ENCODE data around the gene SLCO4A1.

Gene SLCO4A1

DNA sequence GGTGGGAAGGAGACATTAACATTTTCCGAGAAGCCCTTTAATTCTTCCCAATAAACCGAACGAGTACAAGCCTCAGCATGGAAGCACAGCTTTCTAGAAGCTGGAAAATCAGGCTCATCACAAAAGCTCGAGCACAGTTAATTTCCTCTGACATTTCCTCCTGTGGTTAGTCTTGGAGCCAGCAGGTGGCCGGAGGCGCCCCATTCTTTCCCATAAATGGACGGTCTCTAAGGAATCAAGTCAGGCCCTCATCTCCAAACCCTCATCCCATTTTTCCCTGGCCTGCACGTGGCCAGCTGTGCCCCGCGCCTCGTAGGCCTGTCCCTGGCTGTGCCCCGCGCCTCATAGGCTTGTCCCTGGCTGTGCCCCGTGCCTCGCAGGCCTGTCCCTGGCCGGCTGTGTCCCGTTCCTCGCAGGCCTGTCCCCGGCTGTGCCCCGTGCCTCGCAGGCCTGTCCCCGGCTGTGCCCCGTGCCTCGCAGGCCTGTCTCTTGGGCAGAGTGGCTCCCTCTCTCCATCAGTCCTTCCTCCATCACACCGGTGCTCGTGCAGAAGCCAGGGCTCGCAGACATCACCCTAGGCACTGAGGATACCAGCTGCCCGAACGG, 46.7 kb downstream of the SLCO4A1 start:
- no peak for DNase-seq

DNA sequence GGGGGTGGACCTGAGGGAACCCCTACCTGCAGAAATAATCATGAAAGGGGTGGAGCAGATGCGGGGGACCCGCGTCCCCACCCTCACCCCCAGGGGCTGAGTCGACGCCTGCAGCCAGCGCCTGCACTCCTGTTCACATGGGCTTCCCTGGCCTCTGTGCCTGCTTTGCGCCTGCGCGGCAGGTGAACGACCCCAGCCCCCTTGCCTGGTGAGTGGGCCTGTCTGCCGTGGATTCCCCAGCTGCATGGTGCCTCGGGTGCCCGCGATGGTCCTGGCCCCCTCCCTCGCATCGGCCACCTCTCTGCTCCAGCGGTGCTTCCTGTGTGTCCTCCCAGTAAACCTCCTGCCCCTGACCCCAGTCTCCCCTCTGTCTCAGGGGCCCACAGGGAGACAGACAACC, 47.6 kb downstream of the SLCO4A1 start:
- no peak for DNase-seq

DNA sequence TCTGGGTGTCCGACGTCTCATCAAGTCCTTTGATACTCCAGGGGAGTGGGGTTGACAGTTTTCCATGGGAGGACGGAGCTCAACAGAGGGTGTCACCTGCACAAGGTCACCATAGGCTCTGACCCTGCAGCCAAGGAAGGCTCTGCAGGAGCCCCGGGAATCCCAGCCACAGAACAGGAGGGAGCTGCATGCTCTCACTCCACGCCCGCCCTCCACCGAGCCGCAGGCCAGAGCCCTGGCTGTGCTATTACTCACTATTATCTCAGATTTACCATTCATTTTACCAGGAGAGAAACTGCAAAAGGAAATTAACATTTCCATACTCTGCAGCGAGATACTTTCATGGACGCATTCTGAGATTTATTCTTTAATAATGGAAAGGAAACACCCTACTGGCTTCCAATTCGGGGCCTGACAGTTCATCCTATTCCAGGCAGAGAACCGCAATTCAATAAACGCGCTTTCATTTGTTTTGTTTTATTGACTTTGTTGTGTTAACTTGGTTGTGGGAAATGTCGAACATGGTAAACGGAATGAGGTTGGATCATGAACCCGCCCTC, 48.0 kb downstream of the SLCO4A1 start:
- DNase-seq, result no peak

DNA sequence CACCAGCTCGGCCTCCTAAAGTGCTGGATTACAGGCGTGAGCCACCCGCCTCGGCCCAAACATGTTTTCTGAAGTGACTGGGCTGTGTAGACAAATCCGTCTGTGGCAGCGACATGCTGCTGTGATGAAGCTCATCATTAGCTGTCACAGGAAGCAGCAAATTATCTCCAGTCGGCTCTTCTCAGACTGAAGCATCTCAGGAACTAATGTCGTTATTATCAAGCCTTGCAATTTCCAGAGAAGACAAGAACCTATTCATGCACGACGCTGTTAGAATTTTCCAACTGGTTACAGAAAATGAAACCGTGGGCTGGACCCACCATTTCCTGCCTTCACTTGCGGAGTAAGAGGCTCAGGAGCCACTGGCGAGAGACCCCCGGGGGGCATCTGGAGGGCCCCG, 49.2 kb downstream of the SLCO4A1 start:
- DNase-seq, result no peak

DNA sequence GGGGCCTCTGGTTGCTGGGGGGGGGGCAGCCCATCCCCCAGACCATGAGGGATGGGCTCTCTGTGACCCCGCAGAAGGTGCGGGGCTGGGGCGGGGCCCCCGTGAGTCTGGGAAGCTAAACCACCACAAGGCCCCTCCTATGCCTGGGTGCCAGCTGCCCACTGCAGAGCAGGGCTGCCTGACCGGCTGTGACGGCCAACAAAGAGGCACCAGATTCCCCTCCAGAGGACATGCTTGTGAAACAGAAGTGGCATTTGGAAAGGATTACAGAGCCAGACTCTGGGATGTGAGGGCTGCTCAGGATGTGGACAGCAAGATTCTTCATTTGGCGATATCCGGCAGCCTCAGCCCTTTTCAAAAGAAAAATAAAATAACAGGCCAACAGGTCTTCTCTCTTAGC, 49.9 kb downstream of the SLCO4A1 start:
- no peak for DNase-seq

DNA sequence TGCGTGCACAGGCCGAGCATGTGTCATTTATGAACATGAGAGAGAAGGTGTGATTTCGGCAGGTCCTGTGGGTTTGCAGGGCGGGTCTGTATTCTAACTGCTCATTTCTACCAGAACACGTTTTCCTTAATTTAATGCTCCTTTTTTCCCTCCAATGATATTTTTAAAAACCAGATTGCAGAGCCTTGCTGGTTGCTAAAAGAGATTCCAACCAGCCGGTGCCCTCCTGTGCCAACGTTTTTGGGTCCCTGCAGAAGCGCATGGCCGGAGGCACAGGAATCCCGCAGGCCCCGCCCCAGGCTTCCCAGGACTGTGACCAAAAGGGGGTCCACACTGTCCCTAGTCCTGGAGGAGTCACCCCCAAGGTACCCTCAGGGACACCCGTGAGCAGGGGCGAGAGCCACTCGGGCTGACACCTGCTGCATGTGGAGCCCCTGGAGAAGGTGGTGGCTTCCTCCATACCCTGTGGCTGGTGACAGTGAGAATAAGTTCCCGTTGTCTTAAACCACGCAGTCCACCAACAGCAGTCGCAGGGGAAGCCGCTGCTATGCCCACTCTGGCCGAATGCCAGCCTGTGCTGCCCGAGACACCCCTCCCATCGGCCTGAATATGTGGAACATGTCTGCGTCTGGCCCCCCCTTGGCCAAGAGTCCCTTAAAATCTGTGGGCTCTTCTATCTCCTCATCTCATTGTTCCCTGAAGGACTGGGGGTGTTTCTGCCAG, 50.7 kb downstream of the SLCO4A1 start:
- DNase-seq, result no peak

DNA sequence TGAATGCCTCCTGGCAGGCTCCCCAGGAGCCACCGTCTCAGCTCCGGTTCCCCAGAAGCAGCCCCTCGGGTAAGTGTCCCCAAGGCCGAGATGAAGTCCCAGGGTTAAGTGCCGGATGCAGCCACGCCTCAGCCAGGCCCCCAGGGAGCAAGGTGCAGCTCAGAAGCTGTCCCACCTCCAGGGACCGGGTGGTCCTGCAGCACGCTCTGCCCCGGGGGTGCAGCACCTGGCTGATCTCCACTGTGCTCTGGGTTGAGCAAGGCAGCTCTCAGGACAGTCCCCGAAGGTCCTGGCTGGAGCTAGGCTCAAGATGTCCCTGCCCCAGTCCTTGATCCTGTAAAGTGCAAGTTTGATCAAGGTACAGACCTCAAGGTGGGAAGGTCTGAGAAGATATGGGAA, 51.2 kb downstream of the SLCO4A1 start:
- DNase-seq, result no peak

DNA sequence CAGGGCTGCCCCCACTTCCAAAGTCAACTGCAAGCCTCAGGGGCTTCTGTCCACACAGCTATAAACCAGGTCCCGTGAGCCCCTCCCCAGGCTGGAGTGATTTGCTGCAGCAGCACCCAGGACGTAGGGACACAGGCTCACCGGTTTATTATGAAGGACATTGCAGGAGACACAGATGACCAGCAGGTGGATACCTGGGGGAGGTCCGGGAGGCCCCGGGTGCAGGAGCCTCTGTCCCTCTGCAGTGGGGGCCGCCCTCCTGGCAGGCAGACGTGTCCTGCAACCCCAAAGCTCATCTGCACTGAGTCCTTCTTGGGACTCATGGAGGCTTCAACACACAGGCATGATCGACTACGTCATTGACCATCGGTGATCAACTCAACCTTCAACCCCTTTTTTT, 51.8 kb downstream of the SLCO4A1 start:
- no peak for DNase-seq

DNA sequence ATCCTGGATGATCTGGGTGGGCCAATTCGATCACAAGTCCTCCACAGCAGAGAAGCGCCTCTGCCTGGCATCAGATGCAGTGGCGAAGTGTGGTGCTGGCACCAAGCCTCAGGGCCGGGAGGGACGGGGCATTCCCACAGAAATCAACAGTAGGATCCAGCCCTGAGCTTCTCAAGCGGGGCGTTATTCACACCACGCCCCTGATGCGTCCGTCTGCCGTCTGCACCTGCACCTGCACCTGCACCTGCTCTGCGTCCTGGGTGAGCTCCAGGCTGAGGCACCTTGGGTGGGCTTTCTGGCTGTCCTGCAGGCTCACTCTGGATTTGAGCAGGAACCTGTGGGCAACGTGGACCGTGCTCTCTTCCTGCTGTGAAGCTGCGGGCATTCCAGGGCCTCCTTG, 52.6 kb downstream of the SLCO4A1 start:
- no peak for DNase-seq

DNA sequence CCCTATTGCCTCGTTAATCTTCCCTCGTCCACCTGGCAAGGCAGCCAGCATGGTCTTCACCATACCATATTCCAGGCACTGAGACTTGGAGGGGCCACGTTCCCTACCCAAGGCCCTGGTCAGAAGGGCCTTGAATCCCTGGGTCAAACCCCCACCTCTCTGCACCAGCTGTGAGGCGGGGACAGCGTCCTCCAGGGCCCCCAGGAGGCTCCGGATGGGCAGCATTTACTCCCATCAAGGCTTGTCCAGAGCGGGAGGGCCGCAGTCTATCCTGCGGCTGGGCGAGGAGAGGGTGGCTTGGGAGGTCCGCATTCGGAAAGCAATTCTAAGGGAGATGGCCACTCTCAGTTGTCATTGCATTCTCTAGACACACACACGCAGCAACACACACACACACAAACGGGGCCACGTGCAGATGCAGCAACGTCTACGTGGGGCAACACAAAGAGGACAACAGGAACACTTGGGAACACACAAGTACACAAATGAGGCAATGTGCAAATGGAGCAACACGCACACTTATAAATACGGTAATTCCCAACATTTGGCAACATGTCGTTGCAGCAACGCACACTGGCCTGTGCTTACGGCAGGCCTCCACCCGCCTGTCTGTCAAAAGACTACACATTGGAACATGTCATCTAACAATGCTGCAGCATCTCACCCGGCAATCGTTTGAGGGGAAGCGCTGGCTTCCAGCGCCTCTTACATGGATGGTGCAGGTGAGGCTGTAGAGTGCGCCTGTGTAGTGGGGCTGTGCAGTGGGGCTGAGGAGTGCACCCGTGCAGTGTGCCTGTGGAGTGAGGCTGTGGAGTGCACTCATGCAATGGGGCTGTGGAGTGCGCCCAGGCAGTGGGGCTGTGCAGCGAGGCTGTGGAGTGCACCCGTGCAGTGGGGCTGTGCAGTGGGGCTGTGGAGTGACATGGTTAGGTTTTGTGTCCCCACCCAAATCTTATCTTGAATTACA, 53.4 kb downstream of the SLCO4A1 start:
- DNase-seq, result no peak

DNA sequence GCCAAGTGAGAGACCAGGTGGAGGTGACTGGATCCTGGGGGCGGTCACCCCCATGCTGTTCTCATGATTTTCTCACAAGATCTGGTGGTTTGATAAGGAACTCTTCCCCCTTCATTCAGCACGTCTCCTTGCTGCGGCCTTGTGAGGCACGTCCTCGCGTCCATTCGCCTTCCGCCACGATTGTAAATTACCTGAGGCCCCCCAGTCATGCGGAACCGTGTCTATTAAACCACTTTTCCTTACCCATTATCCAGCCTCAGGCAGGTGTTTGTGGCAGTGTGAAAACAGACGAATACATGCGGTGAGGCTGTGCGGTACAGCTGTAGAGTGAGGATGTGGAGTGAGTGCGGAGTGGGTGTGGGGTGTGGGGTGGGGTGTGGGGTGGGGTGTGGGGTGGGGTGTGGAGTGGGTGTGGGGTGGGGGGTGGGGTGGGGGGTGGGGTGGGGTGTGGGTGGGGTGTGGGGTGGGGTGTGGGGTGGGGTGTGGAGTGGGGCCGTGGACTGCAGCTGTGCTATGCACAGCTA, 54.2 kb downstream of the SLCO4A1 start:
- no peak for DNase-seq

DNA sequence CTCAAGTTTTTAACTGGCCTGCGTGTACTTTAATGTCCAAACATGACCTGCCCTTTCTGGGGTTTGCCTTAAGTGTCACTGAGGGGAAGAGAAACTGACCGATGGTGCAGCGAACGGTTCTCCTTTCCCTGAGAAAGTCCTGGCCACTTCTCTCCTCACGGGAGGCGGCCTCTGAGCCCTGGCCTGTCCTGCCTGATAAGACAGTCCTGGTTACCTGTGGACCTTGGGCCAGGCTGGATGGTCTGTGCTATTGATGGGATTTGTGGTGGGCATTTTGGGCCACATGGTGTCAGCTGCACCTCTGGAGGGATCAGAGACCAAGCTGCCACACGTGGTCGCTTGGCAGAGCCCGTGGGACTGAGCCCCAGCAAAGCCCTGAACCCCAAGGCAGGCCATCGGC, 54.7 kb downstream of the SLCO4A1 start:
- no peak for DNase-seq

DNA sequence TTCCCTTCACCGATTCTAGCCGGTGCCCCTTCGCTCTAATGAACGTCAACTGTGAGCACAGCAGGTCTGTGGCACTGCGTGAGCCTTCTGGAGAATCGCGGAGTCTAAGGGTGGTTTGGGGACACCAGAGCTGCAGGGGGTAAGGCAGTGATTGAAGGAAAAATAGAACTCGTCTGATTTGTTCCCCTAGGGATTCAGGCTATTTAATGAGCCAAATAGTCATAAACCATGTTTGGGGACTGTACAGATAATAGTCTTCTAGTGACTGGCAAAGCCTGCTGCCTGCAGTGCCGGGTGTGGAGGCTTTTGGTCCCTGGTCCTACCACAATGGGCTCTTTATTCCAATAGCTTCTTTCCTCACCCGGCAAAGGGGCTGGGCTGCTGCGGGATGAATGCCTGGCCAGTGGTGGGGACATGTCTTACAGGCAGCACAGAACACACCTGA, 55.2 kb downstream of the SLCO4A1 start:
- no peak for DNase-seq

DNA sequence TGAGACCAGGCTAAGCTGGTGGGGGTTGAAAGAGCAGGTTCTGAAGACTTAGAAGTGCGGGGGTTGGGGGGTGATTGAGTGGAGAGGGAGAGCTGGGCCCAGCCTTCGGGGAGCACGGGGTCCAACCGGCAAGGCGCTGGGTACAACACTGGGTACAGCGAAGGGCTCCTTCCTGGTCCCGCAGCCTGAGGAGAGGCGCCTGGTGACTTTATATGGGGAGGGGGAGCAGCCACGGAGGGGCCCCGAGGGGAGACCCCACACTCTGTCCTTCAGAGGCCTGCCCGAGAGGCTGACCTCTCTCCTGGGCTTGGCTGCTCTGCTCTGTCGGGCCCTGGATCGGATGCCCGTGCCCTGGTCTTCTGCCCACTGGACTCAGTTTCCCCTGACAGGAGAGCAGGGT, 55.9 kb downstream of the SLCO4A1 start:
- DNase-seq, result no peak

DNA sequence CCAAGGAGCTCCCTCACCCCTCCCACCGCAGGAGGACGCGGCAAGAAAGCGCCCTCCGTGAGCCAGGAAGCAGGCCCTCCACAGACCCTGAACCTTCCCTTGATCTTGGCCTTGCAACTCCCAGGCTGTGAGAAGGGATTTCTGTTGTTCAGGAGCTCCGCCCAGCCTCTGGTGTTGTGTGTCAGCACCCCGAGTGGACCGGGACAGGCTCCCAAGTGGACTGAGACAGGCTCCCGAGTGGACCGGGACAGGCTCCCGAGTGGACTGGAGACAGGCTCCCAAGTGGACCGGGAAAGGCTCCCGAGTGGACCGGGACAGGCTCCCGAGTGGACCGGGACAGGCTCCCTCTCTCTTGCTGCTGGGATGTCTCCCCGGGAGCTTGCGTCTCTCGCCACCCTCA, 57.0 kb downstream of the SLCO4A1 start:
- DNase-seq, result no peak

DNA sequence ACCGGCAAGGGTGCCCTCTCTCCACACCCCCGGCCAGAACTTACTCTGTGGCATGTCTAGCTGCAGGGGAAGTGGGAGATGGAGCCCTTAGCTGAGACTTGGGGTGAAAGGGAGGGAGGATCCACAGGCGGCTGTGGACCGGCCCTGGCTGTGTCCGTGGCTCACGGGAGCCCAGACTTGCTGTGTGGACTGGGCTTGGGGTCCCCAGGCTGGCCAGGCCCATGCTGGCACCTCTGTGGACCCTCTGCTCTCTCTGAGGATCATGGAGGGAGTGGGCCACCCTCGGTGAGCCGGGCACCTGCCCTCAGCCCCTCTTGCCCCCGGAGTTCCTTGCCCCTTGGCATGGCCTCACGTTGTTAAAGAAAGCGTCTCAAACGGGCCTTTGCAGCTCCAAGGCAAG, 57.4 kb downstream of the SLCO4A1 start:
- no peak for DNase-seq

DNA sequence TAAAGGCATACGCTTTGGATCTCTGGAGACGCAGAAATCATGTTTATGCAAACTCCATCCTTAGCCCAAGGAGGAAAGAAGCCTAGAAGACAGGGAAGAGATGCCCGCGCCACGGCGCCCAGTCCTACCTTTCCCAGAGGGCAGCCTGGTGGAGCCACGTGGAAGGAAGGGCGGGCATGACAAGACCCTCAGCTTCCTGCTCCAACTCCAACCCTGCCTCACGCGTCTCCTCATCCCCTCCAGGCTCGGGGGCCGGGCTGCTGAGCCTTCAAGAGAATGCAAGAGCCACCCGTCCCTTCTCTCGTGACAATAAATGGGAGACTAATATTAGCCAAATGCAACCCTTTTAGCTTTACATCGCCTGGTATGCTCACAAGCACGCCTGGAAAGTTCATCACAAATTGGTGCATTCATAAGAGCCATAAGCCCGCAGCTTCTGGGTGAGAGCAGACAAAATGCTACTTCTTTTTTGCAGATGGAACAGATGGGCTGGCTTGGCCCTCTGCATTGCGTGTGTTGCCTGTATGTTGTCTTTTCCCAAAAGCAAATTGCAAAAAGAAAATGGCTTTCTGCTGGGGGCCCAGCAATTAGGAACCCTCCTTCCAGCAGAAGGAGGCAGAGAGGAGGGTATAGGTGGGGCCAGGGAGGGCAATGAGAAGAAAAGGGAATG, 58.1 kb downstream of the SLCO4A1 start:
- no peak for DNase-seq

DNA sequence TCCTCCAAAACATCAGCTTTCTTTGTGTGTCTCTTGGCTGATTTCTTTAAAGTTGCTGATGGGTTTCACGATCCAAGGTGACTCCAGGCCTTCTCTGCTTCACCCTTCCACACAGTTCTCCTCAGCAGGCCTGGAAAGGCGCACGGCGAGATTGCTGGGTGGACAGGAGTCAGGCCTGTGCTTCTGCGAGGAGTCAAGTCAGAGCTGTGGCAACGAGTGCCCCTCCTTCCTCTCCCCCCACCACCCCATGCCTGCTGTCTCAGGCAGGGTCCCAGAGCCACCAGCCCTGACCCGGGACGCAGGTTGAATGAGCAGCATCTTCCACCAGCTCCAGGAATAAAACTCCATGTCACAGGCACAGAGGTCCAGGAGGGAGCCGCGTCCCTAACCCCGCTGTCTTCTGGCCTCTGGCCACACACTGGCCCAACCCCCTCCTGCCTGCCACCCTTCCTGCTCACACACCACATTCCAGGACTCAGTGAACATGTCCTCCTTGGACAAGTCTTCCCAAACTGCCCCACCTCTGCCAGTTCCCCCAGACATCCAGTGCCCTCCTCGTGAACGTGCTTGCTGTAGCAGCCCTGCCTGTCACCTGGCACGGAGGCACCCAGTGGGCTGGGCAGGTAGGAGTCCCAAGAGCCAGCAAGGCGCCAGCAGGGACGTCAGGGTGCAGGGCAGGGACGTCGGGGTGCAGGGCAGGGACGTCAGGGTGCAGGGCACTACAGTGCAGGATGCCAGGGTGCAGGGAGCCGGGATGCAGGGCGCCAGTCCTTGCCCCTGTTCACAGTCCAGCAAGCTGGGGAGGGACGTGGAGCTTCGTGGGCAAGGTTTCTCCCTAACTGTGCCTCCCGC, 59.1 kb downstream of the SLCO4A1 start:
- DNase-seq, result no peak

DNA sequence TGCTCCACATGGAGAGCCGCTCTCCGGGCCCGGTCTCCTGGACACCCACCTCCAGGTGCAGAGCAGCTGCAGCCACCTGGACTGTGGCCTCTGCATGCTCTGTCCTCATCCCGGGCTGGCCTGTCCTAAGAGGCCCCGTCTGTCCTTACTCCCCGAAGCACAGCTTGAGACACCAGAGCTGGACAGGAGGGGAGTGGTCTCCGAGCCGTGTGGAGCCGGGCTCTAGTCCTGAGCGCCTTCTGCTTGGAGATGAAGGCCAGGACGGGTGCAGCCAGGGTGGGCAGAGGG, 59.7 kb downstream of the SLCO4A1 start:
- DNase-seq, result no peak

DNA sequence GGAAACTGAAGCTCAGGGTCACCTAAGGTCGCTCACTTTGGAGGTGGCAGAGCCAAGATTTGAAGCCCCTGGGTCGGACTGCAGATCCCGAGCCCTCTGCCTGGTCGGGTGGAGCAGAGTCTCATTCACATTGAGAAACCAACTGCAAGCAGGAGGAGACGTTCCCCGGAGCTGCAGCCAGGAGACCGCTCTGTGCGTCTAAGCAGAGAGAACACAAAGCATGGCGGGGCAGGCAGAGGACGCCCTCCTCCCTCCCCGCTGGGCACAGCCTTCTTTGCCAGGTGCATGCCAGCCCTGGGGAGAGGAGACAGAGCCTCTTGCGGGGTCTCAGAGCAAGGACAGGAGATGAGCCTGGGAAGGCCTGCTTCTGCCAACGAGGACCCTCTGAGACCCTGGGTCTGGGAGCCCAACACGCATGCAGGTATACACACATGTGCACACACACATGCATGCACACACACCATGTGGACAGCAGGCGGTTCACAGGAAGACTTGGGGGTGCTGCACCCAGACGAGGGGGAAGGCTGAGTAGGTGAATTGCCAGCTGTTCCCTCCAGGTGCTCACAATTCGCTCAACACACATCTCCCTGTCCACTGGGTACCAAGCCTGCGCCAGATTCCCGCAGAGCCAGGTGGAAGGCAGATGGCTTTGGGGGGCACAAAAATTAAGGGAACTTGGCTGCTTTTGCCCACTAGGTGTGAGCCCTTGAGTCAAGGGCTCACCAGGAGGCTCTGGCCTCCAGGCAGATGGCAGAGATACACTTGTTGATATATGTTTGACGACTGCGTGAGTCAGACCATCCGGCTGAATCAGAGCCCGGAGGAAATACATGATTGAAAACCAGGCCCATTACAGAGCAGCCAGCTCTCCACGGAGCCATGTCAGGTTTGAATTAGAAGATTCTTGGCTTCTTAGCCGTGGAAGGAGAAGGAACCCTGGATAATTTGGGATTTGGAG, 60.9 kb downstream of the SLCO4A1 start:
- DNase-seq, result peak in 1 of 2 donors; percentile 22

DNA sequence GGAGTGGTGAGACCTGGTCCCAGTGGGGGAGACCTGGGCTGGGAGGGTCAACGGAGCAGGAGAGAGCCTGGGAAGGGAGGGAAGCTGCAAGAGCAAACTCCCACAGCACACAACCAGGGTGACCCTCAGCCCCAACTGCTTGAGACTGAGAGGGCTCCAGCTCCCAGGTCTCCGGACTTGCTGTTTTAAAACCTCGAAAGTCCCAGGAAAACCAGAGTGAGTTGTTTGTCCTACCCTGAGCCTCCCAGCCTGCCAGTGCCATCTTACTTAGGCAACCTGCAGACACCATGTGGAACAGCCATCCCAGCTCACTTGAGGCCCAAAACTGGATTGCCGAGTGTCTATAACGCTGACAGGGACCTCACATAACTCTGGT, 61.5 kb downstream of the SLCO4A1 start:
- no peak for DNase-seq

Measured in stimulated activated CD4-positive, alpha-beta T cell treated with anti-CD3 and anti-CD28 coated beads, Interleukin-2, amount 100 ng/mL, for 24 hours (primary cell).